Thymus (tissue), 11 donors: ENCODE data around the gene SLFNL1. TPM values are rescaled to one million over a fixed set of nuclear protein-coding genes. Genes with fewer than 3 reads are reported as not detected.

ENCODE experiments used
- DNase-seq, 9 donors: peaks; one replicate each; pipeline ENCODE4 v3.0.0-alpha.2; 2013; ENCODE audit warnings: low spot score in 9 of 9, low read depth in 6 of 9, missing footprints in 1 of 9
- H3K27ac ChIP-seq, 2 donors: one replicate each; pipeline ENCODE4 v1.5.1; 2013; ENCODE audit warnings: control low read depth in 1 of 2, low read depth in 1 of 2, low read length in 1 of 2, mild to moderate bottlenecking in 1 of 2, moderate library complexity in 1 of 2
- H3K27me3 ChIP-seq, 2 donors: one replicate each; pipeline ENCODE4 v1.5.1; 2013; ENCODE audit warnings: low read length in 1 of 2; ENCODE audit not compliant: control insufficient read depth in 2 of 2, insufficient read depth in 1 of 2
- H3K36me3 ChIP-seq, 2 donors: one replicate each; pipeline ENCODE4 v1.5.1; 2013; ENCODE audit warnings: low read length in 1 of 2, mild to moderate bottlenecking in 1 of 2, moderate library complexity in 1 of 2; ENCODE audit not compliant: control insufficient read depth in 2 of 2, insufficient read depth in 2 of 2
- H3K4me1 ChIP-seq, 2 donors: one replicate each; pipeline ENCODE4 v1.5.1; 2013; ENCODE audit warnings: low read length in 2 of 2; ENCODE audit not compliant: control insufficient read depth in 2 of 2, insufficient read depth in 2 of 2
- H3K4me3 ChIP-seq, 2 donors: one replicate each; pipeline ENCODE4 v1.5.1; 2013; ENCODE audit warnings: low read length in 2 of 2, control low read depth in 1 of 2, mild to moderate bottlenecking in 1 of 2
- H3K9me3 ChIP-seq, 2 donors: one replicate each; pipeline ENCODE4 v1.5.1; 2013; ENCODE audit warnings: low read length in 1 of 2, mild to moderate bottlenecking in 1 of 2; ENCODE audit not compliant: control insufficient read depth in 2 of 2, insufficient read depth in 1 of 2
- WGBS: extraction: QIAGEN DNeasy Blood & Tissue Kit; methylation state at CpG from one replicate; pipeline ENCODE4 v1.1.7; 2013; 5-methylcytosine and 5-hydroxymethylcytosine counted together
- polyA plus RNA-seq: library from polyadenylated mRNA; stranded (reverse); fragments of 200-250 nt; gene quantifications from one replicate; pipeline ENCODE4 v1.2.3, GENCODE V29; 2013
- total RNA-seq: library from RNA; stranded (reverse); fragments of 120-200 nt; gene quantifications from one replicate; pipeline ENCODE4 v1.2.4, GENCODE V29; 2013
- donor health status: healthy.

Gene SLFNL1
- total and polyA plus RNA-seq, 2 donors = 0.19 to 0.82 TPM

DNA sequence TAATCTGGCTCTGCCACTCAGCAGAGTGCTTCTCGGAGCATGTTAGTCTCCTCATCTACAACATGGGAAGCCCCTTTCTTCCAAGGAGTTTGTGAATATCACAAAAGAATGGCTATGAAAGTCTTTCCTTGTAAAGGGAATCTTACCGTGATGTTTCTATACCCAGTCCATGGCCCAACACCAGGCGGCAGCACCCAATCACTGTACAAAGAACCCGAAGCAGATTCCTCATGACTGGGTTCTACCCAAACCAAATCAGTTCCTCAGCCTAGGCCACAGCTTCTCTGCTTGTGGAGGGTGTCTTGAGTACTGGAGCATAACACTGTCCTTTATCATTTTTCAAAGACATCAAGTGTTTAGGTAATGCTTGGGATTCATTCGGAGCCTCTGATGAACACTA lies 16.6 kb upstream of the SLFNL1 start:
- DNase-seq = no peak
- no peak overlapping the region for H3K4me3 ChIP-seq
- no peaks in the 10 kb centered on the region for H3K4me1 ChIP-seq
- 98% methylated on average over 5 of the region's 5 CpGs for WGBS
- no peak overlapping the region for H3K27ac ChIP-seq
- H3K27me3 ChIP-seq = no peaks in the 10 kb centered on the region
- peaks cover 41 to 74% of the 10 kb centered on the region in 2 donors for H3K36me3 ChIP-seq
- no peaks in the 10 kb centered on the region for H3K9me3 ChIP-seq

GRCh38 chr1:41037116-41037903 lies 15.8 kb upstream of the SLFNL1 start:
- H3K36me3 ChIP-seq = peaks cover 46 to 74% of the 10 kb centered on the region in 2 donors
- WGBS = 98% methylated on average over 3 of the region's 3 CpGs
- DNase-seq = no peak
- H3K4me3 ChIP-seq = no peak overlapping the region
- no peaks in the 10 kb centered on the region for H3K9me3 ChIP-seq
- no peaks in the 10 kb centered on the region for H3K4me1 ChIP-seq
- no peak overlapping the region for H3K27ac ChIP-seq
- H3K27me3 ChIP-seq = no peaks in the 10 kb centered on the region

- Histone ChIP-seq H3K27ac (no peak overlapping the region), H3K36me3 (peaks cover 47 to 75% of the 10 kb centered on the region in 2 donors), H3K4me3 (no peak overlapping the region), H3K9me3 (no peaks in the 10 kb centered on the region), H3K4me1 (no peaks in the 10 kb centered on the region), H3K27me3 (no peaks in the 10 kb centered on the region)
- no peak for DNase-seq
- 98% methylated on average over 3 of the region's 3 CpGs for WGBS
Measured at GRCh38 chr1:41033272-41033671, 11.7 kb upstream of the SLFNL1 start.

DNA sequence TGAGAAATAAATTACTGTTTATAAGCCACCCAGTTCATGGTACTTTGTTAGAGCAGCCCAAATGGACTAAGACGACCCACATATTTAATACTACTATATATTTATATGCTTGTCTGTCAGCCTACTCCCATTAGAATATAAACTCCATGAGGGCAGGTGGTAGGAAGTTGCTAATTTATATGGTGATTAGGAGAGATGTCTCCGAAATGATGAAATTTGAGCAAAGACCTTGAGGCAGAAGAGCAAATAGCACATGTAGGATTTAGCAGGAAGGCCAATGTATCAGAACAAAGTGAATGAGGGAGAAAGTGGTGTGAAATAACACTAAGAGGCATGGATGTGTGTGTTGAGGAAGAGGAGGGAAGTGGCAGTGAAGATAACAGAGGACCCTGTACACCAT lies 10.6 kb upstream of the SLFNL1 start:
- 98% methylated on average over 2 of the region's 2 CpGs for WGBS
- H3K36me3 ChIP-seq = peaks cover 48 to 75% of the 10 kb centered on the region in 2 donors
- H3K4me3 ChIP-seq = no peak overlapping the region
- no peak for DNase-seq
- no peaks in the 10 kb centered on the region for H3K9me3 ChIP-seq
- no peaks in the 10 kb centered on the region for H3K27me3 ChIP-seq
- H3K4me1 ChIP-seq = no peaks in the 10 kb centered on the region
- H3K27ac ChIP-seq = no peak overlapping the region

DNA sequence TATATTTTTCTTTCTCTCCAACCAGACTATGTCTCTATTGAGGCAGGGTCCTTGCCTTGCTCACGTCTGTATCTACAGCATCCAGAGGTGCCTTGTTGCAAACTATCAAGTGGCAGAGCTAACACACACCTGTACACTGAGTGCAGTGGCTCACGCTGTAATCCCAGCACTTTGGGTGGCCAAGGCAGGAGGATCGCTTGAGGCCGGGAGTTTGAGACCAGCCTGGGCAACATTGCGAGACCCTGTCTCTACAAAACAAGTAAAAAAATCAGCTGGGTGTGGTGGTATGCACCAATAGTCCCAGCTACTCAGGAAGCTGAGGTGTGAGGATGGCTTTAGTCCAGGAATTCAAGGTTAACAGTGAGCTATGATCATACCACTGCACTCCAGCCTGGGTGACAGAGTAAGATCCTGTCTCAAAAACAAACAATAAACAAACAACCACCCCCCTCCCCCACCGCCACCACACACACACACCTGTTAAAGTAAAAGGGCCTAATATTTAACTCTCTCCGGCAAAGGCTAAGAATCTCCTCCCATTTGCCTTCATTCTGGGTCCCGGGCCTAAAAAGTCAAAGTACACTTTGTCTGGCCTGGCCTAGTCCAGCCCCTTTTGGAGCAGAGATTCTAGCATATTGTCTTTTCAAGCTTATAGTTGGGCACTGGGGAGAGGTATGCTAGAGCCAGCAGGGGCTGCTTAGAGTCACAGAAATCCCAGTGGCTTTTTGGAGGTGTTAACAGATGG lies 9.5 kb upstream of the SLFNL1 start:
- Histone ChIP-seq H3K4me3 (no peak overlapping the region), H3K27ac (no peak overlapping the region), H3K9me3 (no peaks in the 10 kb centered on the region), H3K4me1 (no peaks in the 10 kb centered on the region), H3K27me3 (no peaks in the 10 kb centered on the region), H3K36me3 (peaks cover 50 to 75% of the 10 kb centered on the region in 2 donors)
- DNase-seq = no peak
- 98% methylated on average over 8 of the region's 8 CpGs for whole genome bisulfite sequencing

- Histone ChIP-seq H3K27ac (no peak overlapping the region), H3K27me3 (no peaks in the 10 kb centered on the region), H3K36me3 (peaks cover 54 to 58% of the 10 kb centered on the region in 2 donors), H3K4me3 (no peak overlapping the region), H3K9me3 (no peaks in the 10 kb centered on the region), H3K4me1 (no peaks in the 10 kb centered on the region)
- WGBS = 98% methylated on average over 10 of the region's 10 CpGs
- DNase-seq = no peak
Measured at GRCh38 chr1:41028034-41028642, 6.6 kb upstream of the SLFNL1 start.

DNA sequence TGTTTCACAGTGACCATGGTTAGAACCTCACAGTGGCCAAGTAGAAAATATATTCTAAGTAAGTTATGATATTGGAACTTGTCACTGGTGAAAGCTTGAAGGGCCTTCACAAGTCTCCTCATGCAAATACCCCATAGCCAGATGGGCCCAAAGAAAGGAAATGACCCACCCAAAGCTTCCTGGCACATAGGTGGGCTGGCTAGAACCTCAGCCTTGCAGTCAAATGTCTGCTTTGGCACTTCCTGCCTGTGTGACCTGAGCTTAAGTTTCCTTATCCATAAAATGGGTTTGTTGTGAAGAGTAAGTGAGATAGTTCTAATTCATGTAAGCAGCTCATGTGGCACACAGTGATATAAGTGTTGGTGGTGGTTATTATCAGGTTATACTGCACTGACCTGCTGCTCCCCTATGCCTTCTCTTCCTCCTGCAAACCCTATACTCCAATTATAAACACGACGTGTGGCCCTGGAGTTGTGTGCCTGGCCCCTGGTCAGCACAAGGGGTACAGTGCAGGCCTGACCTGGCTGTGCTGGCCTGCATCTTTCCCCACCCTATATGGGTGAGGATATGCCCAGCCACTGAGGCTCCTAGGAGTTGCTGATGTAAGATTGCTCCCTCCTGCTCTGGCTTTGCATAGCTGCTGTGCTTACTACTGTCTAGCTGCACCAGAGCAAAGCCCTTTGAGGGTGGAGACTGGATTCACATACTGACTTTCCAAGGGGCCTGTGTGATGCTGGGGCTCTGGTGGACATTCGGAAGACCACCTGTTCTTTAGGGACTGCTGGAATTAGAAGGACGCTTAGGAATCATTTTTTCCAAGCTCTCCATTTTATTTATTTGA lies 4.7 kb upstream of the SLFNL1 start:
- H3K4me3 ChIP-seq = no peak overlapping the region
- no peaks in the 10 kb centered on the region for H3K27me3 ChIP-seq
- DNase-seq = no peak
- no peaks in the 10 kb centered on the region for H3K9me3 ChIP-seq
- 98% methylated on average over 4 of the region's 4 CpGs for WGBS
- peaks cover 44 to 50% of the 10 kb centered on the region in 2 donors for H3K36me3 ChIP-seq
- no peak overlapping the region for H3K27ac ChIP-seq
- peaks cover 7 to 9% of the 10 kb centered on the region in 2 donors for H3K4me1 ChIP-seq

DNA sequence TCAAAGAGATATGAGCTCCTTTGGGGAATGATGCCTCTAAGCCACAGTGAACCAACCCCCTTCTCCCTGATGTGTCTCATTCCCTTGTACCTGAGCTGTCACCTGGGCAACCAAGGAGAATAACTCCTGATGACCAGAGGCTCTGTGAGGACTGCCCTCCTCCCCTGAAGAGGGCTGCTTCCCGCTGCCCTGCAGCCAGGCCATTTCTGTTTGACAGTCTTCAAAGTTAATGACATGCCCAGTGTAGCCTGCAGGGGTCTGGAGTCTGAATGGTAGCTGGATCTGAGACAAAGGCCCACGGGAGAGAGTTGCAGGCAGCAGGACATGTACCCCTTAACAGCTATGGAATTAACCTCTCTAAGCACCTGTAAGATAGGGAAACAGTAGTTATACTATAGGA lies 3.4 kb upstream of the SLFNL1 start:
- WGBS = 97% methylated on average over 2 of the region's 2 CpGs
- DNase-seq = no peak
- Histone ChIP-seq H3K4me3 (no peak overlapping the region), H3K4me1 (peaks cover 7 to 11% of the 10 kb centered on the region in 2 donors), H3K27me3 (no peaks in the 10 kb centered on the region), H3K9me3 (no peaks in the 10 kb centered on the region), H3K36me3 (peaks cover 37 to 50% of the 10 kb centered on the region in 2 donors), H3K27ac (no peak overlapping the region)
